Smooth muscle cell of the coronary artery (primary cell): ENCODE measurements around the gene ECEL1. TPM values are rescaled to one million over a fixed set of nuclear protein-coding genes. Genes with fewer than 3 reads are reported as not detected.

Source experiments
- total RNA-seq: library from RNA; depleted of rRNA; stranded (reverse); fragments of >200 nt; gene quantifications from 2 replicates; pipeline ENCODE4 v1.2.3, GENCODE V29; 2014; ENCODE audit warnings: low replicate concordance

Gene ECEL1
- not detected in 2 replicates for total RNA-seq

GRCh38 chr2:232487385-232488096, at the start of gene ECEL1:
Gene ECEL1 (minus strand): TSS chr2:232487834. CDS start chr2:232486653, 1,181 bp downstream.

GRCh38 chr2:232525791-232526371, 38.2 kb upstream of the ECEL1 start, which contains the start of gene CHRND:
Gene CHRND (plus strand): TSS chr2:232526160. CDS start chr2:232526216, 56 bp downstream.

DNA sequence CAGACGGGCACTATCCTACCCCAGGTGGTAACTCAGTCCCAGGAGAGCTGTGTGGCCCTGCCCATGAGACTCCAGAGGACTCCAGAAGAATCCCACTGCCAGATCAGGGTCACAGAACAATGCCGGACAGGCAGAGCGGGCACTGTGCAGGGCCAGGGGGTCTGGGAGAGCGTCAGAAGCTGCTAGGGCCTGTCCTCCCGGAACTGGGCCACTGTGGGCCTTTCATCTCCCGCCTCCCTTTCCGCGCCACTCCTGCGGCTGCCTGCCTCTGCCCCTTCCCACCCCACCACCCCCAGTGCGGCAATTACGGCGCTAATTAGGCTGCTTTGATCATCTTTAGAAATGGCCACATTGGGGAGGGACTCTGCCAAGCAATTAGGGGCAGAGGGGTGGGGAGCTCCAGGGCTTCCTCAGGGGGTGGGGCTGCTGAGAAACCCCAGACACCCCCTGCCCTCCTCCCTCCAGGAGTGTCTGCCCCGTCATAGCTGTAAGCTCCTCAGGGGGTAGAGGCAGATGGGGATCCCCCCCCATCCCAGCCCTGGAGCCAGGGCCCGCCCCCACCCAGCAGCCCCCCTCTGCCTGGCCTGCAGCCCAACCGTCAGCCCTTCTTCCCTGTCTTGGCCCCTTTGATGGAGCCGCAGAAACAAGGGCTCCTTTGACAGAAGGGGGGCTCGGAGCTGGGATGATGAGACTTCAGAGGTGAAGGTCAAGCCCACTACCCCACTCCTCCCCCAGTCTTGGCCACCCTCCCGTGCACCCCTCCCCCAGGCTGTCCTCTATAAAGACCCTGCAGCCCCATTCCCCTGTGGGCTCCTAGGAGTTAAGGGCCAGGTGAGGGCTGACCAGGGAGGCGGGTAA, 32.2 kb upstream of the ECEL1 start, which contains the start of gene PRSS56:
Gene PRSS56, plus strand, starts transcription at position 808 of the 858 bp plus-strand sequence. CDS start 211 bp downstream, outside the sequence.

DNA sequence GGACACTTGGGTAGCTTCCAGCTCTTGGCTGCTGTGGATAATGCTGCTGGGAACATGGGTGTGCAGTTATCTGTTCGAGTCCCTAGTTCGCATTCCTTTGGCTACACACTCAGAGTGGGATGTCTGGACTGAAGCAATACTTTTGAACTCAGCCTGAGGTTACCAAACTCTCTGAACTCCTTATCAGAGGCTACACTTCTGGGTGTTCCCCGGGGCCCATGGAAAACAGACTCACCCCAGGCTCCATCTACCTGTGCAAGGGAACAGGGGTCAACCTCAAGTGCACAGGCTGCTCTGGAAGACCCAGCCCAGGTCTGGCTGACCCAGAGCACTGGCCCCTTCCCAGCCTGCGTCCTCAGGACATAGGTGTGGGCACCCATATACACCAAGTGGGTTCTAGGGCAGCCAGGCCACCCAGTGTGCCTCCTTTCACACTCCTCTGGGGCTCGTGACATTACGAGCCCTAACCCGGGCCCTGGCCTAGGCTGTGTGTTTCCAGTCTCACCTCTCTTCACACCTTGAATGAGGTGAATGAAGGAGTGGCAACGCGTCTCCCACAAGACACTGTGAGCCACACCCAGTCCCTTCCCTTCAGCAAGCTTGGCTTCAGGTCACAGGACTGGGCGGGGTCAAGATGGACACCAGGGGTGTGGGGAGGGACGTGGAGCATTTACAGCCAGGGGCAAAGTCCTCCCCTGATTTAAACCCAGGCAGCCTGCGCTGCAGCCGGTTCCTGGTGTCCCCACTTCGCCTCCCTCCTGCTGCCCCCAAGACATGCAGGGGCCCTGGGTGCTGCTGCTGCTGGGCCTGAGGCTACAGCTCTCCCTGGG, 32.0 kb downstream of the ECEL1 start, which contains the start of gene ALPI:
Gene ALPI, plus strand, starts transcription at position 728 of the 830 bp plus-strand sequence. Its CDS starts 47 bp downstream, at position 775.

Other genes with a start within 250 kb of the ECEL1 start
- gene ALPP, start 109.1 kb downstream of the ECEL1 start, total RNA-seq = not detected in 2 replicates
- not detected in 2 replicates for gene ALPG, start 81.0 kb downstream of the ECEL1 start, total RNA-seq
- not detected in 2 replicates for gene ALPI, start 31.7 kb downstream of the ECEL1 start, total RNA-seq
- gene PRSS56, start 32.6 kb upstream of the ECEL1 start, total RNA-seq = not detected in 2 replicates
- not detected in 2 replicates for gene CHRND, start 38.3 kb upstream of the ECEL1 start, total RNA-seq
- not detected in 2 replicates for gene CHRNG, start 51.9 kb upstream of the ECEL1 start, total RNA-seq
- 1.2 and 1.7 TPM in 2 replicates for gene TIGD1, start 62.7 kb upstream of the ECEL1 start, total RNA-seq
- 165 and 166 TPM in 2 replicates for gene EIF4E2, start 62.9 kb upstream of the ECEL1 start, total RNA-seq
- gene EFHD1, start 145.8 kb upstream of the ECEL1 start, total RNA-seq = 0.23 and 0.30 TPM in 2 replicates
- 39.7 and 166 TPM in 2 replicates for gene GIGYF2, start 209.5 kb upstream of the ECEL1 start, total RNA-seq